Natural killer cell (primary cell): ENCODE data around the gene TSPAN33. TPM values are rescaled to one million over a fixed set of nuclear protein-coding genes. Genes with fewer than 3 reads are reported as not detected.

Source experiments
- ATAC-seq, 3 donors: fragments of 150-1000 bp in 2 of 3; fragments of 200-7000 bp in 1 of 3; cut with Tn5 transposase; 1 replicate in 1 of 3; 2 replicates in 2 of 3; pipeline ENCODE4 v1.10.0; 2021; ENCODE audit warnings: mild to moderate bottlenecking in 2 of 3, moderate library complexity in 2 of 3
- DNase-seq, 2 donors: peaks; one replicate each; pipeline versions ENCODE4 v3.0.0 to v3.0.0-alpha.2; 2013 to 2021; ENCODE audit warnings: mixed read lengths in 1 of 2
- H3K27ac ChIP-seq: one replicate; pipeline ENCODE4 v1.5.1; 2013; ENCODE audit warnings: mild to moderate bottlenecking, low read length
- H3K27me3 ChIP-seq: one replicate; pipeline ENCODE4 v1.6.1; 2013; ENCODE audit warnings: low read length; ENCODE audit not compliant: control insufficient read depth, insufficient read depth
- H3K36me3 ChIP-seq: one replicate; pipeline ENCODE4 v1.6.1; 2013; ENCODE audit warnings: low read length; ENCODE audit not compliant: control insufficient read depth, insufficient read depth
- H3K4me1 ChIP-seq: one replicate; pipeline ENCODE4 v1.6.1; 2013; ENCODE audit warnings: low read length; ENCODE audit not compliant: control insufficient read depth, insufficient read depth
- H3K4me3 ChIP-seq: one replicate; pipeline ENCODE4 v1.5.1; 2013; ENCODE audit warnings: low read length
- H3K9me3 ChIP-seq: one replicate; pipeline ENCODE4 v1.6.1; 2013; ENCODE audit warnings: low read length; ENCODE audit not compliant: control insufficient read depth, insufficient read depth
- H3K27ac Mint-ChIP-seq, 2 donors: one replicate each; pipeline ENCODE4 v1.8.0; 2022; ENCODE audit warnings: mild to moderate bottlenecking in 2 of 2, mixed read lengths in 2 of 2, moderate library complexity in 1 of 2
- H3K27me3 Mint-ChIP-seq, 2 donors: one replicate each; pipeline ENCODE4 v1.8.0; 2022; ENCODE audit warnings: low read depth in 2 of 2, mixed read lengths in 2 of 2
- H3K36me3 Mint-ChIP-seq: one replicate; pipeline ENCODE4 v1.8.0; 2022; ENCODE audit warnings: mixed read lengths
- H3K4me1 Mint-ChIP-seq, 2 donors: one replicate each; pipeline ENCODE4 v1.8.0; 2022; ENCODE audit warnings: mixed read lengths in 2 of 2
- H3K4me3 Mint-ChIP-seq: one replicate; pipeline ENCODE4 v1.8.0; 2022; ENCODE audit warnings: mild to moderate bottlenecking, moderate library complexity, mixed read lengths
- H3K9me3 Mint-ChIP-seq, 2 donors: one replicate each; pipeline ENCODE4 v1.8.0; 2022; ENCODE audit warnings: mixed read lengths in 2 of 2
- WGBS: methylation state at CpG from one replicate; pipeline ENCODE4 v1.1.7; 2013; ENCODE audit warnings: missing lambda C conversion rate; ENCODE audit not compliant: insufficient coverage; 5-methylcytosine and 5-hydroxymethylcytosine counted together
- intact Hi-C: fragments of 100-400 bp; cut with micrococcal nuclease; formaldehyde crosslinking; loops from one replicate; pipeline ENCODE4 v1.14.2; 2022
- total RNA-seq, 4 donors: library from RNA; stranded (reverse); fragments of 120-200 nt in 1 of 4; gene quantifications; one replicate each; pipeline versions ENCODE4 v1.2.3 to v1.2.4, GENCODE V29; 2013 to 2022
- TF ChIP-seq, protein P1 (sequence below): fragments of 200-600 bp; IDR thresholded peaks from one replicate; pipeline ENCODE4 v1.8.0; 2022; ENCODE audit warnings: antibody characterized with exemption

TSPAN33 gene
- total RNA-seq, 3 donors from 2014 or later (not counting 1 experiment from before 2014, with no cell fraction given) = 4.0 to 7.2 (median 5.1) TPM

DNA sequence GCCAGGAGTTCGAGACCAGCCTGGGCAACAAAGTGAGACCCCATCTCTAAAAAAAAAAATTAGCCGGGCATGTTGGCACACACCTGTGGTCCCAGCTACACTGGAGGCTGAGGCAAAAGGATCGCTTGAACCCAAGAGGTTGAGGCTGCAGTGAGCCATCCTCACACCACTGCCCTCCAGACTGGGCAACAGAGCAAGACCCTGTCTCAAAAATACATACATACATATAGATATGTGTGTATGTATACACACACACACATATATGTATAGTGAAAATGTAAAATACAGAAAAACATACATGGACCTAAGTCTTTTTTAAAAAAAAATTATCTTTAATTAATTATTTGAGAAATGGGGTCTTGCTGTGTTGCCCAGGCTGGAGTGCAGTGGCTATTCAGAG, 49.4 kb downstream of the TSPAN33 start:
- H3K27ac ChIP-seq = no peak overlapping the region
- Mint-ChIP-seq H3K9me3 (no peaks in the 10 kb centered on the region), H3K4me3 (no peak overlapping the region), H3K4me1 (peaks cover 5 to 7% of the 10 kb centered on the region in 2 donors), H3K27me3 (peaks cover 30 to 34% of the 10 kb centered on the region in 2 donors), H3K27ac (no peak overlapping the region), H3K36me3 (no peaks in the 10 kb centered on the region)
- 92% methylated on average over 3 of the region's 3 CpGs for WGBS
- H3K27me3 ChIP-seq = peaks cover 14% of the 10 kb centered on the region
- intact Hi-C loops = no loop called here
- H3K4me1 ChIP-seq = peaks cover 6% of the 10 kb centered on the region
- DNase-seq (no peak), ATAC-seq (no peak)
- TF ChIP-seq, protein P1, sequence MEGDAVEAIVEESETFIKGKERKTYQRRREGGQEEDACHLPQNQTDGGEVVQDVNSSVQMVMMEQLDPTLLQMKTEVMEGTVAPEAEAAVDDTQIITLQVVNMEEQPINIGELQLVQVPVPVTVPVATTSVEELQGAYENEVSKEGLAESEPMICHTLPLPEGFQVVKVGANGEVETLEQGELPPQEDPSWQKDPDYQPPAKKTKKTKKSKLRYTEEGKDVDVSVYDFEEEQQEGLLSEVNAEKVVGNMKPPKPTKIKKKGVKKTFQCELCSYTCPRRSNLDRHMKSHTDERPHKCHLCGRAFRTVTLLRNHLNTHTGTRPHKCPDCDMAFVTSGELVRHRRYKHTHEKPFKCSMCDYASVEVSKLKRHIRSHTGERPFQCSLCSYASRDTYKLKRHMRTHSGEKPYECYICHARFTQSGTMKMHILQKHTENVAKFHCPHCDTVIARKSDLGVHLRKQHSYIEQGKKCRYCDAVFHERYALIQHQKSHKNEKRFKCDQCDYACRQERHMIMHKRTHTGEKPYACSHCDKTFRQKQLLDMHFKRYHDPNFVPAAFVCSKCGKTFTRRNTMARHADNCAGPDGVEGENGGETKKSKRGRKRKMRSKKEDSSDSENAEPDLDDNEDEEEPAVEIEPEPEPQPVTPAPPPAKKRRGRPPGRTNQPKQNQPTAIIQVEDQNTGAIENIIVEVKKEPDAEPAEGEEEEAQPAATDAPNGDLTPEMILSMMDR = no peak
- H3K9me3 ChIP-seq = no peaks in the 10 kb centered on the region
- no peak overlapping the region for H3K4me3 ChIP-seq
- no peaks in the 10 kb centered on the region for H3K36me3 ChIP-seq

DNA sequence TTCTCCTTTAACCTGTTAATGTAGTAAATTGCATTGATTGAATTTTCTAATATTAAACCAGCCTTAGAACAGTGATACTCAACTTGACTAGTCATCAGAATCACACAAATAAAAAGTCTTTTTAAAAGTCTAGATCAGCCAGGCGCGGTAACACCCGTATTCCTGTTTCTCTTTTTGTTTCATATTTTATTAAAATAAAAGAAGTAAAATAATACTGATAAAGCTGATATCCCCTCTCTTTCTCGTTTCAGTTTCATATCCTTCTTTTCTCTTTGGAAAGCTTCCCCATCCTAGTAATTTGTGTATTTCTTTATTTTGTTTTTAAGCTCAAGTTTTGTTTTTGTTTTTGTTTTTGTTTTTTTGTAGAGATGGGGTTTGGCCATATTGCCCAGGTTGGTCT, 53.3 kb downstream of the TSPAN33 start:
- peaks cover 2 to 14% of the 10 kb centered on the region in 2 donors for H3K27me3 Mint-ChIP-seq
- no peaks in the 10 kb centered on the region for H3K9me3 Mint-ChIP-seq
- Histone ChIP-seq H3K4me3 (no peak overlapping the region), H3K36me3 (no peaks in the 10 kb centered on the region), H3K27me3 (peaks cover 2% of the 10 kb centered on the region), H3K9me3 (no peaks in the 10 kb centered on the region), H3K4me1 (no peaks in the 10 kb centered on the region), H3K27ac (no peak overlapping the region)
- no peak overlapping the region for H3K4me3 Mint-ChIP-seq
- no peaks in the 10 kb centered on the region for H3K4me1 Mint-ChIP-seq
- no peaks in the 10 kb centered on the region for H3K36me3 Mint-ChIP-seq
- no CpG with 5 or more reads among the region's 4 CpGs for WGBS
- no peak for ATAC-seq
- intact Hi-C loops = no loop called here
- TF ChIP-seq, protein P1 = no peak
- H3K27ac Mint-ChIP-seq = no peak overlapping the region
- no peak for DNase-seq

DNA sequence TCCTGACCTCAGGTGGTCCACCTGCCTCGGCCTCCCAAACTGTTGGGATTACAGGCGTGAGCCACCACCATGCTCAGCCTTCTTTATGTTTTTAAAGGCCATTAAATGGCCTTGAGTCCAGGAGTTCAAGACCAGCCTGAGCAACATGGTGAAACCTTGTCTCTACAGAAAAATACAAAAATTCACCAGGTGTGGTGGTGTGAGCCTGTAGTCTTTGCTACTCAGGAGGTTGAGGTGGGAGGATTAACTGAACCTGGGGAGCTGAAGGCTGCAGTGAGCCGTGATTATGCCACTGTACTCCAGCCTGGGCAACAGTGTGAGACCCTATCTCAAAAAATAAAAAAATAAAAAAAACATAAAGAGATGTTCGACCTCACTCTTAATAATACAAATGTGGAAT, 54.9 kb downstream of the TSPAN33 start:
- no peak overlapping the region for H3K4me3 ChIP-seq
- peaks cover 2% of the 10 kb centered on the region for H3K27me3 ChIP-seq
- no peaks in the 10 kb centered on the region for H3K36me3 Mint-ChIP-seq
- ATAC-seq (no peak), DNase-seq (no peak)
- H3K9me3 ChIP-seq = no peaks in the 10 kb centered on the region
- peaks cover 0 to 10% of the 10 kb centered on the region in 2 donors for H3K27me3 Mint-ChIP-seq
- WGBS = 98% methylated on average over 3 of the region's 4 CpGs
- intact Hi-C loops = no loop called here
- no peaks in the 10 kb centered on the region for H3K9me3 Mint-ChIP-seq
- TF ChIP-seq, protein P1 = no peak
- H3K4me1 ChIP-seq = no peaks in the 10 kb centered on the region
- no peak overlapping the region for H3K27ac Mint-ChIP-seq
- H3K36me3 ChIP-seq = no peaks in the 10 kb centered on the region
- no peak overlapping the region for H3K27ac ChIP-seq
- no peaks in the 10 kb centered on the region for H3K4me1 Mint-ChIP-seq
- no peak overlapping the region for H3K4me3 Mint-ChIP-seq

DNA sequence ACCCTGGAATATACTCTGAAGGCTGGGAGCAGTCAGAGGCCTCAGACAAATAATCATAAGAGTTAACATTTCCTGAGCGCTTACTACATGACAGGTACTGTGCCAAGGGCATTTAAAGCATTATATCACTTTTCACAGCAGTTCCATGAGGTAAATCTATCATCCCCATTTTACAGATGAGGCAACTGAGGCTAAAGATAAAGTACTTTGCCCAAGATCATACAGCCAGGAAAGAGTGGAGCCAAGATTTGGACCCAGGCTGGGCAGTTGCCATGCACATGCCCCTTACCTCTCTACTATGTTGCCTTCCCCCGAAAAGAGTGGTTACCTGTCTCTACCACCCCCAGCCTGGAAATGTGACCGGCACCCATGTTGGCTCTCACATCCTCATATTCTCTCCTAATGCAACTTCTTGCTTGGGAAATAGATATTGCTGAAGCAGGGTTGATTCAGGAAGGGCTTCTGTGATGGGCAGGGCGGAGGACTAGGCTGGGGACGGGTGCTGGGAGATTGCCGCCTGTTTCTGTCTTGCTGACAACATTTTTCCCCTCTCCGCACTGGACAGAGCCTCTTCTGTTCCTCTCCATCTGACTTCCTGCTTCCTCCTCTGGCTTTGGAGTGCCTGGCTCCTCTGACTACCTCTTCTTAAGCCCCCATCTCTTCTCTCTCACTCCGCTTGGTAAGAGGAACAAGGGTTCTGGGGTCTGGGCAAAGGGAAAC, 57.7 kb downstream of the TSPAN33 start:
- no peaks in the 10 kb centered on the region for H3K36me3 Mint-ChIP-seq
- Histone ChIP-seq H3K27me3 (peaks cover 2% of the 10 kb centered on the region), H3K4me1 (peaks cover 10% of the 10 kb centered on the region), H3K4me3 (no peak overlapping the region), H3K27ac (no peak overlapping the region), H3K9me3 (no peaks in the 10 kb centered on the region), H3K36me3 (no peaks in the 10 kb centered on the region)
- TF ChIP-seq, protein P1 = no peak
- intact Hi-C loops = no loop called here
- WGBS = 77% methylated on average over 7 of the region's 8 CpGs
- no peak overlapping the region for H3K4me3 Mint-ChIP-seq
- H3K9me3 Mint-ChIP-seq = no peaks in the 10 kb centered on the region
- ATAC-seq (no peak), DNase-seq (no peak)
- no peaks in the 10 kb centered on the region for H3K4me1 Mint-ChIP-seq
- H3K27ac Mint-ChIP-seq = no peak overlapping the region
- peaks cover 0 to 10% of the 10 kb centered on the region in 2 donors for H3K27me3 Mint-ChIP-seq
